HG02763 (cell line): ENCODE data around the gene ORAI1.
"Not testable (repeated sequence)": the region's sequence is repeated elsewhere in the genome, so short reads cannot be mapped to it uniquely, and the experiment has no call there.

Experiments used
- ATAC-seq: cut with Tn5 transposase; IDR thresholded peaks from one replicate; pipeline ENCODE4 v1.9.1; 2021; ENCODE audit warnings: mild to moderate bottlenecking, moderate library complexity; ENCODE audit not compliant: unreplicated experiment

The ORAI1 gene

GRCh38 chr12:121602766-121603165, 23.6 kb upstream of the ORAI1 start:
- ATAC-seq = no peak

GRCh38 chr12:121603581-121603980, 22.7 kb upstream of the ORAI1 start:
- ATAC-seq = no peak

- ATAC-seq = no peak
Observed at GRCh38 chr12:121608301-121608700, 18.0 kb upstream of the ORAI1 start.

- no peak for ATAC-seq
Observed at GRCh38 chr12:121610239-121611149, 15.8 kb upstream of the ORAI1 start.

GRCh38 chr12:121611306-121611705, 15.0 kb upstream of the ORAI1 start:
- no peak for ATAC-seq

GRCh38 chr12:121613462-121613861, 12.9 kb upstream of the ORAI1 start:
- no peak for ATAC-seq

- no peak for ATAC-seq
Observed at GRCh38 chr12:121614872-121615467, 11.4 kb upstream of the ORAI1 start.

GRCh38 chr12:121618659-121619233, 7.6 kb upstream of the ORAI1 start:
- ATAC-seq = no peak

GRCh38 chr12:121620333-121620891, 5.9 kb upstream of the ORAI1 start:
- ATAC-seq = no peak

GRCh38 chr12:121626853-121627640, 717 bp downstream of the ORAI1 start:
- peak; percentile 31 for ATAC-seq

- no peak for ATAC-seq
Observed at GRCh38 chr12:121628037-121628436, 1.7 kb downstream of the ORAI1 start.

- no peak for ATAC-seq
Observed at GRCh38 chr12:121628536-121628935, 2.2 kb downstream of the ORAI1 start.

- no peak for ATAC-seq
Observed at GRCh38 chr12:121630791-121631355, 4.5 kb downstream of the ORAI1 start.

- no peak for ATAC-seq
Observed at GRCh38 chr12:121632069-121632970, 6.0 kb downstream of the ORAI1 start.

GRCh38 chr12:121633833-121634196, 7.5 kb downstream of the ORAI1 start:
- not testable (repeated sequence) for ATAC-seq

- ATAC-seq = no peak
Observed at GRCh38 chr12:121634836-121635235, 8.5 kb downstream of the ORAI1 start.

GRCh38 chr12:121637231-121637914, 11.0 kb downstream of the ORAI1 start:
- peak; percentile 49 for ATAC-seq

- ATAC-seq = no peak
Observed at GRCh38 chr12:121638298-121639202, 12.2 kb downstream of the ORAI1 start.
